ENCODE results near the gene BBOF1. TPM values are rescaled to one million over a fixed set of nuclear protein-coding genes. Genes with fewer than 3 reads are reported as not detected.

Gene BBOF1
- total and polyA plus RNA-seq, 2 of the 8 experiments (the other 6 are each of a cell fraction or from before 2014, with no cell fraction given): 0.26 to 0.60 TPM

- no peak overlapping the region for H3K4me3 ChIP-seq (ENCODE audit: extremely low read depth in 1 of 4, insufficient read depth in 2 of 4, low read depth in 3 of 4, low read length in 4 of 4)
- no peak for FAIRE-seq
- H2BK5ac ChIP-seq (ENCODE audit: low read depth, low read length): no peak overlapping the region
- no peak overlapping the region for H2AFZ ChIP-seq (ENCODE audit: low read length)
- no peak overlapping the region for H2BK20ac ChIP-seq (ENCODE audit: low read length)
- no peaks in the 10 kb centered on the region for H3K9me3 ChIP-seq (ENCODE audit: insufficient read depth in 2 of 2, low read depth in 1 of 2, low read length in 1 of 2)
- no peak overlapping the region for H2BK120ac ChIP-seq (replicated peaks; ENCODE audit: low read depth, low read length)
- no peak overlapping the region for H4K5ac ChIP-seq (ENCODE audit: insufficient read length, low read depth, low read length)
- TF ChIP-seq HDAC2 (IDR thresholded peaks at IDR 0.05; ENCODE audit: borderline replicate concordance in 1 of 2, low read depth in 2 of 2, low read length in 2 of 2) (no peak), JUN (IDR thresholded peaks at IDR 0.05; ENCODE audit: low read depth, low read length) (no peak), EZH2 (IDR thresholded peaks at IDR 0.05; ENCODE audit: low read depth, low read length, severe bottlenecking) (no peak), MAX (IDR thresholded peaks at IDR 0.05) (no peak), TCF12 (IDR thresholded peaks at IDR 0.05; ENCODE audit: low read depth, low read length) (no peak), SP4 (IDR thresholded peaks at IDR 0.05; ENCODE audit: low read length) (no peak)
- H2BK12ac ChIP-seq (ENCODE audit: low read depth, low read length): no peak overlapping the region
- no peaks in the 10 kb centered on the region for H3K79me2 ChIP-seq (ENCODE audit: control insufficient read depth in 1 of 2, insufficient read depth in 2 of 2, low read length in 2 of 2)
- no peak overlapping the region for H3K4me2 ChIP-seq (ENCODE audit: insufficient read depth in 1 of 2, low read depth in 2 of 2, low read length in 2 of 2)
- ChIA-PET CTCF (ENCODE audit: partially characterized antibody) (interaction anchor here (0.6 kb wide), 1 partner anchor 164 kb away, joined by 3 read pairs; no protein-coding TSS in a partner anchor), POLR2A (ENCODE audit: partially characterized antibody) (interaction anchor here (0.8 to 1.0 kb wide), 2 partner anchors 9 to 19 kb away, joined by 3 read pairs; no protein-coding TSS in a partner anchor)
- H3K23ac ChIP-seq (ENCODE audit: insufficient read length): no peak overlapping the region
- no peak overlapping the region for H3K14ac ChIP-seq (ENCODE audit: insufficient read length)
- no peak for DNase-seq (ENCODE audit: low read depth in 1 of 2, low spot score in 2 of 2)
- H3K18ac ChIP-seq (ENCODE audit: extremely low read depth, low read length): no peak overlapping the region
- no peaks in the 10 kb centered on the region for H3K27me3 ChIP-seq (replicated peaks in 1 of 4; ENCODE audit: control insufficient read depth in 3 of 4, extremely low read depth in 1 of 4, insufficient read depth in 3 of 4, low read length in 3 of 4)
- H3K4me1 ChIP-seq (replicated peaks in 1 of 4; ENCODE audit: control insufficient read depth in 3 of 4, insufficient read depth in 4 of 4, low read length in 3 of 4): peaks cover 0 to 2% (median 0%) of the 10 kb centered on the region in 4 experiments; a peak in 1 of 7 replicates
- no peak overlapping the region for H3K27ac ChIP-seq (ENCODE audit: low read depth, low read length)
- H3K56ac ChIP-seq (replicated peaks; ENCODE audit: insufficient read length, low read depth, low read length): no peak overlapping the region
- H4K20me1 ChIP-seq (replicated peaks in 1 of 2; ENCODE audit: control insufficient read depth in 1 of 2, insufficient read depth in 2 of 2, low read length in 2 of 2): no peaks in the 10 kb centered on the region
- H3K79me1 ChIP-seq (ENCODE audit: low read depth, low read length): no peaks in the 10 kb centered on the region
- no peak overlapping the region for H4K91ac ChIP-seq (replicated peaks; ENCODE audit: insufficient read length, low read length)
- peaks cover 0 to 3% (median 0%) of the 10 kb centered on the region in 4 experiments; a peak in 1 of 8 replicates for H3K36me3 ChIP-seq (ENCODE audit: control insufficient read depth in 2 of 4, insufficient read depth in 4 of 4, low read length in 3 of 4)
- peaks cover 8% of the 10 kb centered on the region; the same call in 1 of the 2 replicates for H3K23me2 ChIP-seq (ENCODE audit: low read depth, low read length)
- H3K4ac ChIP-seq (replicated peaks; ENCODE audit: insufficient read length, low read depth, low read length): no peak overlapping the region
- H3K9ac ChIP-seq (replicated peaks in 1 of 4; ENCODE audit: extremely low read depth in 1 of 4, low read depth in 3 of 4, low read length in 3 of 4): no peak overlapping the region
- no peak overlapping the region for H2BK15ac ChIP-seq (ENCODE audit: low read length)
- H2AK5ac ChIP-seq (ENCODE audit: low read depth, low read length): no peak overlapping the region
- no peak overlapping the region for H4K8ac ChIP-seq (ENCODE audit: extremely low read depth, insufficient read depth, low read length)
Measured at GRCh38 chr14:74015963-74016362, 3.2 kb upstream of the BBOF1 start.
